Astrocyte (in vitro differentiated cells and primary cell): Measurements from ENCODE around the gene ULK1.

Experiments
- CTCF ChIP-seq: IDR thresholded peaks from 2 replicates; pipeline ENCODE4 v1.5.1; 2011; ENCODE audit warnings: low read depth, mild to moderate bottlenecking, inconsistent platforms, low read length, moderate library complexity; ENCODE audit not compliant: insufficient read depth
- EZH2 ChIP-seq: IDR thresholded peaks from 2 replicates; pipeline ENCODE4 v1.6.1; 2012; ENCODE audit warnings: mild to moderate bottlenecking, low read length, inconsistent platforms; ENCODE audit not compliant: insufficient read depth

GRCh38 chr12:131911851-131912477, 17.5 kb downstream of the ULK1 start:
- TF ChIP-seq CTCF = no peak
- TF ChIP-seq EZH2 = no peak
